Fibroblast of lung (primary cell): ENCODE data around the gene NAA16. TPM values are rescaled to one million over a fixed set of nuclear protein-coding genes. Genes with fewer than 3 reads are reported as not detected.

Experiments used
- DNase-seq, 2 donors: peaks; one replicate each; pipeline versions ENCODE4 v3.0.0 to v3.0.0-alpha.2; 2010; ENCODE audit warnings: low read depth in 2 of 2
- H2AFZ ChIP-seq: 2 replicates; pipeline ENCODE4 v1.5.1; 2012; ENCODE audit warnings: low read length, control low read depth, inconsistent platforms
- H3K27ac ChIP-seq: 2 replicates; pipeline ENCODE4 v1.5.1; 2011; ENCODE audit warnings: low read length, control low read depth; ENCODE audit not compliant: insufficient read depth
- H3K27me3 ChIP-seq: 2 replicates; pipeline ENCODE4 v1.5.1; 2011; ENCODE audit warnings: mild to moderate bottlenecking, low read length; ENCODE audit not compliant: control insufficient read depth, insufficient read depth
- H3K36me3 ChIP-seq: 2 replicates; pipeline ENCODE4 v1.5.1; 2011; ENCODE audit warnings: low read length; ENCODE audit not compliant: control insufficient read depth, insufficient read depth
- H3K4me1 ChIP-seq: 2 replicates; pipeline ENCODE4 v1.5.1; 2011; ENCODE audit warnings: low read length; ENCODE audit not compliant: control insufficient read depth, insufficient read depth; ENCODE audit errors: extremely low read depth
- H3K4me2 ChIP-seq: 2 replicates; pipeline ENCODE4 v1.5.1; 2011; ENCODE audit warnings: low read length, control low read depth; ENCODE audit not compliant: insufficient read depth; ENCODE audit errors: extremely low read depth
- H3K4me3 ChIP-seq, 4 experiments: fragments of 200-600 bp in 1 of 4; sonication (generic) in 1 of 4; replicated peaks in 1 of 4; 2 replicates each; pipeline ENCODE4 v1.5.1; 2011 to 2016; ENCODE audit warnings: low read length in 4 of 4, low read depth in 3 of 4, mild to moderate bottlenecking in 3 of 4, control low read depth in 2 of 4, inconsistent platforms in 1 of 4, mixed read lengths in 1 of 4; ENCODE audit not compliant: insufficient read depth in 1 of 4; ENCODE audit errors: control extremely low read depth in 1 of 4
- H3K79me2 ChIP-seq: 2 replicates; pipeline ENCODE4 v1.5.1; 2012; ENCODE audit warnings: mild to moderate bottlenecking, low read length, inconsistent platforms; ENCODE audit not compliant: control insufficient read depth, insufficient read depth
- H3K9ac ChIP-seq: 2 replicates; pipeline ENCODE4 v1.5.1; 2011; ENCODE audit warnings: mild to moderate bottlenecking, low read length, control low read depth; ENCODE audit not compliant: insufficient read depth
- H3K9me3 ChIP-seq: 2 replicates; pipeline ENCODE4 v1.5.1; 2012; ENCODE audit warnings: low read depth, low read length; ENCODE audit not compliant: control insufficient read depth, insufficient read depth
- H4K20me1 ChIP-seq: 2 replicates; pipeline ENCODE4 v1.5.1; 2011; ENCODE audit warnings: low read length; ENCODE audit not compliant: control insufficient read depth, insufficient read depth; ENCODE audit errors: extremely low read depth
- EZH2 ChIP-seq: IDR thresholded peaks from 2 replicates; pipeline ENCODE4 v1.5.1; 2012; ENCODE audit warnings: low read length, control low read depth, mild to moderate bottlenecking; ENCODE audit errors: missing control alignments
- polyA plus RNA-seq, 2 donors: library from polyadenylated mRNA; depleted of rRNA in 1 of 2; stranded (reverse) in 1 of 2; unstranded in 1 of 2; fragments of >200 nt; gene quantifications; 2 replicates each; pipeline ENCODE4 v1.2.1, GENCODE V29; 2011 to 2012; ENCODE audit warnings: missing spikeins in 1 of 2
- total RNA-seq: library from RNA; depleted of rRNA; stranded (reverse); fragments of >200 nt; gene quantifications from 2 replicates; pipeline ENCODE4 v1.2.1, GENCODE V29; 2014
- TF ChIP-seq, protein P1 (sequence below), 2 donors: IDR thresholded peaks in 1 of 2; conservative IDR thresholded peaks in 1 of 2; 1 replicate in 1 of 2; 2 replicates in 1 of 2; pipeline ENCODE4 v1.5.1; 2011 to 2012; ENCODE audit warnings: low read length in 2 of 2, control low read depth in 1 of 2, inconsistent platforms in 1 of 2, low read depth in 1 of 2, mild to moderate bottlenecking in 1 of 2

Gene NAA16
- total and polyA plus RNA-seq, 2 donors (not counting 1 experiment from before 2014, with no cell fraction given), result 7.9 to 8.3 TPM

DNA sequence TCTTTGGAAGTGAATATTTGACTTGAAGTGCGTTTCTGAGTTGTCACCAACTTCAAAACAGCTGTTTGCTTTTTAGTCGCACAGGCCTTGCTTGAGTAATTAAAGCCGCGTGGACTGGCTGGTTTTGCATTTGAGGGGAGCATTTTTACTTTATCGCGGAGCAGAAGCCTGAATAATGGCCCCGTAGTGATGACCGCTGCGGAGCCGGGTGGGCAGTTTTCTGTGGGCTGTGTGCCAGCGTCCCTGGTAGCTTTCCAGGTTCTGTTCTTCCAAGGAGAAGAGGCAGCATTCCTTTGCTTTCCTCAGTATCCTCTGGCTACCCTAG lies 1.1 kb downstream of the NAA16 start:
- peak overlapping the region; percentile 81 for H3K9ac ChIP-seq
- H3K27ac ChIP-seq, result peak overlapping the region; percentile 84
- peak overlapping the region; percentile 68 for H2AFZ ChIP-seq
- TF ChIP-seq, protein P1, sequence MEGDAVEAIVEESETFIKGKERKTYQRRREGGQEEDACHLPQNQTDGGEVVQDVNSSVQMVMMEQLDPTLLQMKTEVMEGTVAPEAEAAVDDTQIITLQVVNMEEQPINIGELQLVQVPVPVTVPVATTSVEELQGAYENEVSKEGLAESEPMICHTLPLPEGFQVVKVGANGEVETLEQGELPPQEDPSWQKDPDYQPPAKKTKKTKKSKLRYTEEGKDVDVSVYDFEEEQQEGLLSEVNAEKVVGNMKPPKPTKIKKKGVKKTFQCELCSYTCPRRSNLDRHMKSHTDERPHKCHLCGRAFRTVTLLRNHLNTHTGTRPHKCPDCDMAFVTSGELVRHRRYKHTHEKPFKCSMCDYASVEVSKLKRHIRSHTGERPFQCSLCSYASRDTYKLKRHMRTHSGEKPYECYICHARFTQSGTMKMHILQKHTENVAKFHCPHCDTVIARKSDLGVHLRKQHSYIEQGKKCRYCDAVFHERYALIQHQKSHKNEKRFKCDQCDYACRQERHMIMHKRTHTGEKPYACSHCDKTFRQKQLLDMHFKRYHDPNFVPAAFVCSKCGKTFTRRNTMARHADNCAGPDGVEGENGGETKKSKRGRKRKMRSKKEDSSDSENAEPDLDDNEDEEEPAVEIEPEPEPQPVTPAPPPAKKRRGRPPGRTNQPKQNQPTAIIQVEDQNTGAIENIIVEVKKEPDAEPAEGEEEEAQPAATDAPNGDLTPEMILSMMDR (conservative IDR thresholded peaks at IDR 0.05 in 1 of 2, IDR thresholded peaks at IDR 0.05 in 1 of 2; ENCODE audit: low read depth in 1 of 2, low read length in 2 of 2), result no peak
- TF ChIP-seq EZH2, result no peak
- H3K27me3 ChIP-seq, result no peaks in the 10 kb centered on the region
- peaks cover 7% of the 10 kb centered on the region for H3K4me1 ChIP-seq
- H3K9me3 ChIP-seq, result no peaks in the 10 kb centered on the region
- H3K4me2 ChIP-seq, result peak overlapping the region; percentile 91
- H3K4me3 ChIP-seq, result peak overlapping the region; percentile 63 to 99 (median 93)
- H3K79me2 ChIP-seq, result peaks cover 57% of the 10 kb centered on the region
- H4K20me1 ChIP-seq, result no peaks in the 10 kb centered on the region
- H3K36me3 ChIP-seq, result no peaks in the 10 kb centered on the region
- peak; percentile 41 to 52 for DNase-seq

DNA sequence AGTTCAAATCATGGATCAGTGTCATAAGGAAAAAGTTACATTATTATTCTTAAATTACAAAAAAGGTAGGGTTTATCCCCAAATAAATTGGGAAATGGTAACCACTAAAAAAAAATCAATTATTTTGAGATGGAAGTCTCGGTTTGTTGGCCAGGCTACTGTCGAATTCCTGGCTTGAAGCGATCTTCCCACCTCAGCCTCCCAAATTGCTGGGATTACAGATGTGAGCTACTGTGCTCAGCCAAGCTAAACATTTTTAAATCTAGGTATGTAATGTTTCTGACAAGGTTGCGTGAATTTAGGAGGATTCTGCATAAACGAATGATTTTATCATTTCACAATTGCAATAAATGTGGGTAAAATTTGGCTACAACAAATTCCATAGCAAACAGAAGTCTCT lies 2.0 kb downstream of the NAA16 start:
- H3K9me3 ChIP-seq, result no peaks in the 10 kb centered on the region
- H3K27me3 ChIP-seq, result no peaks in the 10 kb centered on the region
- peaks cover 67% of the 10 kb centered on the region for H3K79me2 ChIP-seq
- DNase-seq, result no peak
- no peaks in the 10 kb centered on the region for H3K36me3 ChIP-seq
- H3K4me1 ChIP-seq, result peaks cover 7% of the 10 kb centered on the region
- H3K27ac ChIP-seq, result peak overlapping the region; percentile 45
- peak overlapping the region; percentile 63 to 99 (median 93) for H3K4me3 ChIP-seq
- peak overlapping the region; percentile 91 for H3K4me2 ChIP-seq
- H2AFZ ChIP-seq, result no peak overlapping the region
- H3K9ac ChIP-seq, result no peak overlapping the region
- no peaks in the 10 kb centered on the region for H4K20me1 ChIP-seq
- TF ChIP-seq, protein P1 (conservative IDR thresholded peaks at IDR 0.05 in 1 of 2, IDR thresholded peaks at IDR 0.05 in 1 of 2; ENCODE audit: low read depth in 1 of 2, low read length in 2 of 2), result no peak
- no peak for TF ChIP-seq EZH2

DNA sequence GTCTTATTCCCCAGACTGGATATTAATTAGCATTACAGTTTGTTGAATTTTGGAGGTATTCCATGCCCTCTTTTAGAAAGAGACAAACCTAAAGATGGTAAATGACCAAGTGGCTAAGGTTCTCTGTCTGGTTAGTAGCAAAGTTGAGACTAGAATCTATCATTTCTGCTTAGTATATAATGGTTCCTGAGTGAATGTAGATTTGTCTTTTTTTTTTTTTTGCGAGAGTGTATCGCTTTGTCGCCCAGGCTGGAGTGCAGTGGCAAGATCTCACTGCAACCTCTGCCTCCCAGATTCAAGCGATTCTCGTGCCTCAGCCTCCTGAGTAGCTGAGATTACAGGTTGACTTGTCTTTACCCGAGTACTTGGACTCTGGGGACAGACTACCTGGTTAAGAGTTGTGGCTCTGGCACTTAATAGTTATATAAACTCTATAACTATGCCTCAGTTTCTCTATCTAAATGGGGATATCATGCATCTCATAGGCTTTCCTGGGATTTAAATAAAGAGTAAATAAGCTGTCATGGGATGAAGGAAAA lies 2.7 kb downstream of the NAA16 start:
- Histone ChIP-seq H3K4me2 (peak overlapping the region; percentile 91), H3K79me2 (peaks cover 71% of the 10 kb centered on the region), H3K36me3 (no peaks in the 10 kb centered on the region), H3K27ac (peak overlapping the region; percentile 1), H3K9ac (no peak overlapping the region), H3K4me1 (peaks cover 7% of the 10 kb centered on the region), H3K9me3 (no peaks in the 10 kb centered on the region), H3K27me3 (no peaks in the 10 kb centered on the region), H3K4me3 (peak overlapping the region; percentile 63 to 99 (median 93)), H4K20me1 (no peaks in the 10 kb centered on the region), H2AFZ (no peak overlapping the region)
- TF ChIP-seq EZH2, result no peak
- TF ChIP-seq, protein P1 (conservative IDR thresholded peaks at IDR 0.05 in 1 of 2, IDR thresholded peaks at IDR 0.05 in 1 of 2; ENCODE audit: low read depth in 1 of 2, low read length in 2 of 2), result no peak
- no peak for DNase-seq
